ENCODE measurements around the gene AVPI1. TPM values are rescaled to one million over a fixed set of nuclear protein-coding genes. Genes with fewer than 3 reads are reported as not detected.
A peak's percentile ranks its signal among the peaks of the same experiment; 100 is the strongest.

The AVPI1 gene
- total and polyA plus RNA-seq, 2 of the 13 experiments (the other 11 are each of a cell fraction or from before 2014, with no cell fraction given), result 39.8 to 61.2 TPM

- TF ChIP-seq, protein P1, sequence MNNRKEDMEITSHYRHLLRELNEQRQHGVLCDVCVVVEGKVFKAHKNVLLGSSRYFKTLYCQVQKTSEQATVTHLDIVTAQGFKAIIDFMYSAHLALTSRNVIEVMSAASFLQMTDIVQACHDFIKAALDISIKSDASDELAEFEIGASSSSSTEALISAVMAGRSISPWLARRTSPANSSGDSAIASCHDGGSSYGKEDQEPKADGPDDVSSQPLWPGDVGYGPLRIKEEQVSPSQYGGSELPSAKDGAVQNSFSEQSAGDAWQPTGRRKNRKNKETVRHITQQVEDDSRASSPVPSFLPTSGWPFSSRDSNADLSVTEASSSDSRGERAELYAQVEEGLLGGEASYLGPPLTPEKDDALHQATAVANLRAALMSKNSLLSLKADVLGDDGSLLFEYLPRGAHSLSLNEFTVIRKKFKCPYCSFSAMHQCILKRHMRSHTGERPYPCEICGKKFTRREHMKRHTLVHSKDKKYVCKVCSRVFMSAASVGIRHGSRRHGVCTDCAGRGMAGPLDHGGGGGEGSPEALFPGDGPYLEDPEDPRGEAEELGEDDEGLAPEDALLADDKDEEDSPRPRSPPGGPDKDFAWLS (CRISPR knock-in tag; IDR thresholded peaks at IDR 0.05; ENCODE audit: borderline replicate concordance), result no peak
- peak; percentile 64; the same call in 1 of the 2 replicates for TF ChIP-seq ZSCAN21 (CRISPR knock-in tag; IDR thresholded peaks at IDR 0.05; ENCODE audit: borderline replicate concordance)
- no peak for TF ChIP-seq KDM3A (CRISPR knock-in tag; IDR thresholded peaks at IDR 0.05; ENCODE audit: low read depth)
- no peak for TF ChIP-seq ZFP36L1 (CRISPR knock-in tag; IDR thresholded peaks at IDR 0.05)
- TF ChIP-seq, protein P2, sequence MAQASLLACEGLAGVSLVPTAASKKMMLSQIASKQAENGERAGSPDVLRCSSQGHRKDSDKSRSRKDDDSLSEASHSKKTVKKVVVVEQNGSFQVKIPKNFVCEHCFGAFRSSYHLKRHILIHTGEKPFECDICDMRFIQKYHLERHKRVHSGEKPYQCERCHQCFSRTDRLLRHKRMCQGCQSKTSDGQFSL (CRISPR knock-in tag; IDR thresholded peaks at IDR 0.05), result no peak
- TF ChIP-seq ZNF652 (CRISPR knock-in tag; IDR thresholded peaks at IDR 0.05; ENCODE audit: borderline replicate concordance, low read depth), result no peak
- TF ChIP-seq ARNTL (CRISPR knock-in tag; IDR thresholded peaks at IDR 0.05), result peak; percentile 49; the same call in 1 of the 2 replicates
- no peak for TF ChIP-seq ZNF646 (CRISPR knock-in tag; IDR thresholded peaks at IDR 0.05)
- TF ChIP-seq ZNF350 (CRISPR knock-in tag; IDR thresholded peaks at IDR 0.05; ENCODE audit: borderline replicate concordance, low read depth), result peak; percentile 66; the same call in 1 of the 2 replicates
- TF ChIP-seq PHF5A (CRISPR knock-in tag; IDR thresholded peaks at IDR 0.05; ENCODE audit: low read depth, unreplicated experiment), result no peak
- TF ChIP-seq, protein P3, sequence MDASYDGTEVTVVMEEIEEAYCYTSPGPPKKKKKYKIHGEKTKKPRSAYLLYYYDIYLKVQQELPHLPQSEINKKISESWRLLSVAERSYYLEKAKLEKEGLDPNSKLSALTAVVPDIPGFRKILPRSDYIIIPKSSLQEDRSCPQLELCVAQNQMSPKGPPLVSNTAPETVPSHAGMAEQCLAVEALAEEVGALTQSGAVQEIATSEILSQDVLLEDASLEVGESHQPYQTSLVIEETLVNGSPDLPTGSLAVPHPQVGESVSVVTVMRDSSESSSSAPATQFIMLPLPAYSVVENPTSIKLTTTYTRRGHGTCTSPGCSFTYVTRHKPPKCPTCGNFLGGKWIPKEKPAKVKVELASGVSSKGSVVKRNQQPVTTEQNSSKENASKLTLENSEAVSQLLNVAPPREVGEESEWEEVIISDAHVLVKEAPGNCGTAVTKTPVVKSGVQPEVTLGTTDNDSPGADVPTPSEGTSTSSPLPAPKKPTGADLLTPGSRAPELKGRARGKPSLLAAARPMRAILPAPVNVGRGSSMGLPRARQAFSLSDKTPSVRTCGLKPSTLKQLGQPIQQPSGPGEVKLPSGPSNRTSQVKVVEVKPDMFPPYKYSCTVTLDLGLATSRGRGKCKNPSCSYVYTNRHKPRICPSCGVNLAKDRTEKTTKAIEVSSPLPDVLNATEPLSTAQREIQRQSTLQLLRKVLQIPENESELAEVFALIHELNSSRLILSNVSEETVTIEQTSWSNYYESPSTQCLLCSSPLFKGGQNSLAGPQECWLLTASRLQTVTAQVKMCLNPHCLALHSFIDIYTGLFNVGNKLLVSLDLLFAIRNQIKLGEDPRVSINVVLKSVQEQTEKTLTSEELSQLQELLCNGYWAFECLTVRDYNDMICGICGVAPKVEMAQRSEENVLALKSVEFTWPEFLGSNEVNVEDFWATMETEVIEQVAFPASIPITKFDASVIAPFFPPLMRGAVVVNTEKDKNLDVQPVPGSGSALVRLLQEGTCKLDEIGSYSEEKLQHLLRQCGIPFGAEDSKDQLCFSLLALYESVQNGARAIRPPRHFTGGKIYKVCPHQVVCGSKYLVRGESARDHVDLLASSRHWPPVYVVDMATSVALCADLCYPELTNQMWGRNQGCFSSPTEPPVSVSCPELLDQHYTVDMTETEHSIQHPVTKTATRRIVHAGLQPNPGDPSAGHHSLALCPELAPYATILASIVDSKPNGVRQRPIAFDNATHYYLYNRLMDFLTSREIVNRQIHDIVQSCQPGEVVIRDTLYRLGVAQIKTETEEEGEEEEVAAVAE (CRISPR knock-in tag; IDR thresholded peaks at IDR 0.05; ENCODE audit: borderline replicate concordance), result no peak
- TF ChIP-seq CEBPB (IDR thresholded peaks at IDR 0.05; ENCODE audit: borderline replicate concordance, low read depth, low read length), result no peak
- TF ChIP-seq FOXO4 (CRISPR knock-in tag; conservative IDR thresholded peaks at IDR 0.05), result no peak
Measured at GRCh38 chr10:97707134-97707861, 20.3 kb upstream of the AVPI1 start (continued).

Measured in HepG2 (cell line).